GM12878 (cell line): ENCODE measurements around the gene NACC1. TPM values are rescaled to one million over a fixed set of nuclear protein-coding genes. Genes with fewer than 3 reads are reported as not detected.

ENCODE experiments used
- BCL11A ChIP-seq: IDR thresholded peaks from 2 replicates; pipeline ENCODE4 v1.6.1; 2011; ENCODE audit warnings: low read depth, low read length
- BHLHE40 ChIP-seq, 2 experiments: fragments of 450-650 bp in 1 of 2; IDR thresholded peaks; 2 replicates each; pipeline ENCODE4 v1.6.1; 2011 to 2017; ENCODE audit warnings: low read depth in 2 of 2, borderline replicate concordance in 1 of 2, improper control_type of control experiment in 1 of 2, low read length in 1 of 2, mild to moderate bottlenecking in 1 of 2
- CREB1 ChIP-seq: IDR thresholded peaks from 2 replicates; pipeline ENCODE4 v1.6.1; 2012; ENCODE audit warnings: low read depth, mild to moderate bottlenecking, inconsistent platforms
- HDAC6 ChIP-seq: fragments of 200-600 bp; sonication (generic); IDR thresholded peaks from one replicate; pipeline ENCODE4 v1.8.0; 2017; ENCODE audit warnings: antibody characterized with exemption; ENCODE audit not compliant: unreplicated experiment
- IKZF1 ChIP-seq: fragments of 450-650 bp; conservative IDR thresholded peaks from 2 replicates; pipeline ENCODE4 v1.6.1; 2017; ENCODE audit warnings: antibody characterized with exemption, mild to moderate bottlenecking
- KDM1A ChIP-seq: fragments of 200-600 bp; sonication (generic); IDR thresholded peaks from 2 replicates; pipeline ENCODE4 v1.6.1; 2016; ENCODE audit warnings: borderline replicate concordance
- MTA3 ChIP-seq: IDR thresholded peaks from 2 replicates; pipeline ENCODE4 v1.6.1; 2012; ENCODE audit warnings: low read length, inconsistent platforms, borderline replicate concordance
- MYC ChIP-seq: IDR thresholded peaks from 2 replicates; pipeline ENCODE4 v1.6.1; 2011; ENCODE audit warnings: mild to moderate bottlenecking, low read length, moderate library complexity, inconsistent platforms; ENCODE audit not compliant: insufficient read depth, insufficient replicate concordance, insufficient read length, severe bottlenecking
- NFYA ChIP-seq: IDR thresholded peaks from 2 replicates; pipeline ENCODE4 v1.6.1; 2011; ENCODE audit warnings: low read depth, mild to moderate bottlenecking, low read length, improper control_type of control experiment, borderline replicate concordance
- NR2F1 ChIP-seq: fragments of 450-650 bp; conservative IDR thresholded peaks from 2 replicates; pipeline ENCODE4 v1.6.1; 2017; ENCODE audit warnings: mild to moderate bottlenecking
- POLR2AphosphoS5 ChIP-seq: IDR thresholded peaks from 2 replicates; pipeline ENCODE4 v1.6.1; 2011; ENCODE audit warnings: mild to moderate bottlenecking, low read length, inconsistent platforms
- RAD51 ChIP-seq: fragments of 450-650 bp; IDR thresholded peaks from 2 replicates; pipeline ENCODE4 v1.6.1; 2016; ENCODE audit warnings: moderate library complexity, mild to moderate bottlenecking, inconsistent platforms
- SMAD1 ChIP-seq: fragments of 450-650 bp; IDR thresholded peaks from 2 replicates; pipeline ENCODE4 v1.6.1; 2018; ENCODE audit warnings: mild to moderate bottlenecking, low read depth; ENCODE audit not compliant: partially characterized antibody
- SMARCA5 ChIP-seq: fragments of 450-650 bp; IDR thresholded peaks from 2 replicates; pipeline ENCODE4 v1.6.1; 2017; ENCODE audit warnings: mild to moderate bottlenecking
- SP1 ChIP-seq: IDR thresholded peaks from one replicate; pipeline ENCODE4 v1.6.1; 2011; ENCODE audit warnings: low read depth, low read length
- ZBED1 ChIP-seq: IDR thresholded peaks from 2 replicates; pipeline ENCODE4 v1.6.1; 2016; ENCODE audit warnings: borderline replicate concordance
- ZBTB11 ChIP-seq: fragments of 450-650 bp; formaldehyde crosslinking; IDR thresholded peaks from 2 replicates; pipeline ENCODE4 v1.5.0; 2022; ENCODE audit warnings: mild to moderate bottlenecking, missing genetic modification characterization
- ZBTB40 ChIP-seq: fragments of 450-650 bp; IDR thresholded peaks from 2 replicates; pipeline ENCODE4 v1.6.1; 2016; ENCODE audit warnings: mild to moderate bottlenecking, moderate library complexity, borderline replicate concordance
- ZNF622 ChIP-seq: fragments of 450-650 bp; IDR thresholded peaks from 2 replicates; pipeline ENCODE4 v1.6.1; 2017; ENCODE audit warnings: mild to moderate bottlenecking, inconsistent platforms
- polyA plus RNA-seq, 11 experiments: library from polyadenylated mRNA; depleted of rRNA in 4 of 11; unstranded in 6 of 11; stranded (reverse) in 5 of 11; fragments of >200 nt; fragmentation: Nextera tagmentation in 4 of 11; fragmentation: Illumina TruSeq in 1 of 11; extraction: Ambion mirVana in 4 of 11; extraction: Trizol in 1 of 11; gene quantifications; 1 replicate in 1 of 11; 2 replicates in 10 of 11; pipeline versions ENCODE4 v1.2.1 to v1.2.3, GENCODE V29; 2011 to 2016; ENCODE audit warnings: inconsistent platforms in 2 of 11, missing spikeins in 2 of 11, low read depth in 1 of 11
- total RNA-seq, 4 experiments: library from RNA; depleted of rRNA in 3 of 4; stranded (reverse); fragments of >200 nt in 3 of 4; fragmentation: Illumina TruSeq in 1 of 4; extraction: Trizol in 1 of 4; gene quantifications; 2 replicates each; pipeline versions ENCODE4 v1.2.1 to v1.2.3, GENCODE V29; 2013 to 2021

The NACC1 gene
- total and polyA plus RNA-seq, 10 of the 15 experiments (the other 5 are each of a cell fraction or from before 2014, with no cell fraction given) = 0.18 to 120 (median 19.2) TPM

- TF ChIP-seq ZBTB40 (peak; percentile 69; the same call in 1 of the 2 replicates), SMAD1 (no peak), MYC (peak; percentile 82), HDAC6 (no peak), IKZF1 (peak; percentile 96), BCL11A (no peak), BHLHE40 (IDR thresholded peaks at IDR 0.05; ENCODE audit: borderline replicate concordance in 1 of 2, low read depth in 2 of 2, low read length in 1 of 2) (peak; percentile 83 to 85), SMARCA5 (peak; percentile 98), RAD51 (peak; percentile 93), NFYA (no peak), ZBTB11 (CRISPR knock-in tag) (no peak), ZNF622 (no peak), ZBED1 (no peak), CREB1 (peak; percentile 62), POLR2AphosphoS5 (0 out of 2 replicates have a peak, but pooled peaks have one; percentile 35), NR2F1 (no peak), SP1 (peak; percentile 79), MTA3 (no peak), KDM1A (0 out of 2 replicates have a peak, but pooled peaks have one; percentile 67)
Observed at GRCh38 chr19:13116282-13117175, 1.5 kb upstream of the NACC1 start, which contains the start of gene TRMT1 (continued).
